ENCODE results near the gene NPEPL1. TPM values are rescaled to one million over a fixed set of nuclear protein-coding genes. Genes with fewer than 3 reads are reported as not detected.

NPEPL1 gene
- total RNA-seq, 1 donor from 2014 or later = 29.4 TPM

- DNase-seq (ENCODE audit: low spot score) = peak; percentile 79
- H3K27ac Mint-ChIP-seq = peak within 1 kb of the TSS; percentile 98
- H3K9me3 Mint-ChIP-seq = no peaks in the 10 kb centered on the region
- peaks cover 30% of the 10 kb centered on the region for H3K36me3 Mint-ChIP-seq (ENCODE audit: low read depth)
- H3K4me1 Mint-ChIP-seq (ENCODE audit: low read depth) = peaks cover 17% of the 10 kb centered on the region
- peak within 1 kb of the TSS; percentile 98 for H3K4me3 Mint-ChIP-seq (ENCODE audit: low read depth)
- intact Hi-C loops (cut with micrococcal nuclease) = loop anchor here (1.0 to 10.0 kb wide), 9 partner anchors 42 to 1256 kb away; partner anchors contain the start of genes GNAS, GNAS-AS1, NELFCD and NPEPL1
- no peaks in the 10 kb centered on the region for H3K27me3 Mint-ChIP-seq (ENCODE audit: low read depth)
Observed at GRCh38 chr20:58650776-58651558, 41.6 kb upstream of the NPEPL1 start, which contains the start of gene STX16. STX16 (plus strand) TSS chr20:58651283; CDS start chr20:58652007, 724 bp downstream.

DNA sequence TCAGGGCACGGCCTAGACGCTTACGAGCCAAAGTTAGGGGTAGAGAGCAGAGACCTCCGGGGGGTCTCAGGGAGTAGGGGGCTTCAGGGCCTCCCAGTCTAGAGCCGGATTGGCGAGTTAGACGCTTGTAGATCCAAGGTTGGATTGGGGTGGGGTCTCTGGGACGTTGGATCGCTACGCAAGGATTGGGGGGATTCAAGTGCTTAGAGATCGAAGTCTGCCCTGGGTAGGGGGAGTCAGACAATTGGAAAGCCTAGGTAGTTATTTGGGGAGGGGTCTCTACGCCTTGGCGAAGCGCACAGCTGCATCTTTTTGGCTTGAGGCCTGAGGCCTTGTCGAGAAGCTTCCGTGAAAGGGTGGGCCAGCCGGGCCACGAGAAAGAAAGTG, 41.0 kb upstream of the NPEPL1 start:
- H3K4me3 Mint-ChIP-seq (ENCODE audit: low read depth) = peak overlapping the region; percentile 98
- H3K36me3 Mint-ChIP-seq (ENCODE audit: low read depth) = peaks cover 35% of the 10 kb centered on the region
- peaks cover 23% of the 10 kb centered on the region for H3K4me1 Mint-ChIP-seq (ENCODE audit: low read depth)
- no peak for DNase-seq (ENCODE audit: low spot score)
- H3K27ac Mint-ChIP-seq = peak overlapping the region; percentile 98
- no peaks in the 10 kb centered on the region for H3K9me3 Mint-ChIP-seq
- no peaks in the 10 kb centered on the region for H3K27me3 Mint-ChIP-seq (ENCODE audit: low read depth)
- intact Hi-C loops (cut with micrococcal nuclease) = loop anchor here (1.0 to 10.0 kb wide), 9 partner anchors 41 to 1257 kb away; partner anchors contain the start of genes GNAS, GNAS-AS1, NELFCD and NPEPL1

- H3K4me1 Mint-ChIP-seq (ENCODE audit: low read depth) = peaks cover 28% of the 10 kb centered on the region
- peak overlapping the region; percentile 98 for H3K27ac Mint-ChIP-seq
- H3K27me3 Mint-ChIP-seq (ENCODE audit: low read depth) = no peaks in the 10 kb centered on the region
- intact Hi-C loops (cut with micrococcal nuclease) = loop anchor here (1.0 to 10.0 kb wide), 11 partner anchors 8 to 1257 kb away; partner anchors contain the start of genes GNAS, GNAS-AS1, NELFCD and NPEPL1
- peak; percentile 65 for DNase-seq (ENCODE audit: low spot score)
- no peaks in the 10 kb centered on the region for H3K9me3 Mint-ChIP-seq
- H3K36me3 Mint-ChIP-seq (ENCODE audit: low read depth) = peaks cover 39% of the 10 kb centered on the region
- peak overlapping the region; percentile 98 for H3K4me3 Mint-ChIP-seq (ENCODE audit: low read depth)
Observed at GRCh38 chr20:58651946-58652605, 40.5 kb upstream of the NPEPL1 start.

DNA sequence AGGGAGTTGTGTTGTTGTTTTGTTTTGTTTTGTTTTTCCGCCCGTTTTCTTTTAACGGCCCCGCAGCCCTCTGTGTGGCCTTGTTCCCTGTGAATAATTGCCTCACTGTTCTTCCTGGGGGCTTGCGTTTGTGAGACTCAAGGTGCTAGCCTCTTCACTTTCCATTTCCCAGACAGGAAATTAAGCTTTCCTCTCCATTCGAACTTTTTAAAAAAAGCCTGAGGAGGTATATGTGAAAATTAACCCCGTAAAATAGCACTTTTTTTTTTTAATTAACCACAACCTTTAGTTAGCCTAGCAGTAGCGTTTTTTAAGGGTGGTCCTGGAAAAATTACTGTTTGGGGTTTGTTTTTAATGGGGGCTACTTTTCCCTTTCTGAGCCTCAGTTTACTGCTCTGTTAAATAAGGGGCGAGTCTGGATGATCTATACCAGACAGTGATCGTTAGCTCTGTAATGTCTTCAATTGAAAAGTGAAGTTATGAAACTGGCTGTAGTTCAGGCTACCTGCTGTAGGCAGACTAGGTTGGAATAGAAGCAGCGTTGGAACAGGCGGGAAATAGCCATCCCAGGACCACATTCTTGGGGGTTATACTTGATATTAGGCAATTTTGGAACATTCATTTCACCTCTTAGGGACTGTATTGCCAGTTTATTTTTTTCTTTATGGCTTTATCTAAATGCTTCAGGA, 39.9 kb upstream of the NPEPL1 start:
- Mint-ChIP-seq H3K27me3 (ENCODE audit: low read depth) (no peaks in the 10 kb centered on the region), H3K4me3 (ENCODE audit: low read depth) (peak overlapping the region; percentile 98), H3K4me1 (ENCODE audit: low read depth) (peaks cover 35% of the 10 kb centered on the region), H3K9me3 (no peaks in the 10 kb centered on the region), H3K27ac (peak overlapping the region; percentile 98), H3K36me3 (ENCODE audit: low read depth) (peaks cover 39% of the 10 kb centered on the region)
- intact Hi-C loops (cut with micrococcal nuclease) = loop anchor here (1.0 to 10.0 kb wide), 8 partner anchors 8 to 1258 kb away; partner anchors contain the start of genes GNAS, GNAS-AS1, NELFCD and PRELID3B
- DNase-seq (ENCODE audit: low spot score) = no peak

DNA sequence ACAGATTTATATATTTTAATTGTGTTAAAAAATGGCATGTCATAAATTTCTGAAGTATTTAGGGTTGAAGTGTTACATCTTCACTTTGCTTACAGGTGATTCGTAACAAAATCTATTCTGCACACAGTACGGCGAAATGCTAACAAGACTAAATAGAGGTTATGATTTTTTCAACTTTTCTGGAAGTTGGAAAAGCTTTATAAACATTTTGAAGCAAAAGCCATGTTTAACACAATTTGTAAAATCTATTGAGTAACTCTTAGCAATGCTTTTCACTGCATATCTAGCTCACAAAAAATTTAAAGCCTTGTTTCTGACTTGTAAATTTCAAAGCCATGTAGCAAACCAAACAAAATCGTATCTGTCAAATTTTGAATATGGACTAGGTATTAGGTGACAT, 38.3 kb upstream of the NPEPL1 start:
- peaks cover 42% of the 10 kb centered on the region for H3K4me1 Mint-ChIP-seq (ENCODE audit: low read depth)
- peaks cover 42% of the 10 kb centered on the region for H3K36me3 Mint-ChIP-seq (ENCODE audit: low read depth)
- no peaks in the 10 kb centered on the region for H3K27me3 Mint-ChIP-seq (ENCODE audit: low read depth)
- no peak overlapping the region for H3K27ac Mint-ChIP-seq
- DNase-seq (ENCODE audit: low spot score) = no peak
- no peak overlapping the region for H3K4me3 Mint-ChIP-seq (ENCODE audit: low read depth)
- H3K9me3 Mint-ChIP-seq = no peaks in the 10 kb centered on the region
- intact Hi-C loops (cut with micrococcal nuclease) = loop anchor here (5.0 to 10.0 kb wide), 6 partner anchors 170 to 1260 kb away; partner anchors contain the start of genes GNAS, GNAS-AS1, NELFCD and PRELID3B

GRCh38 chr20:58655328-58656107, 37.1 kb upstream of the NPEPL1 start:
- DNase-seq (ENCODE audit: low spot score) = no peak
- intact Hi-C loops (cut with micrococcal nuclease) = loop anchor here (10.0 kb wide), 4 partner anchors 171 to 1261 kb away; partner anchors contain the start of genes NELFCD, PRELID3B and RBM38
- Mint-ChIP-seq H3K27ac (peak overlapping the region; percentile 64), H3K27me3 (ENCODE audit: low read depth) (no peaks in the 10 kb centered on the region), H3K4me1 (ENCODE audit: low read depth) (peaks cover 53% of the 10 kb centered on the region), H3K36me3 (ENCODE audit: low read depth) (peaks cover 49% of the 10 kb centered on the region), H3K9me3 (no peaks in the 10 kb centered on the region), H3K4me3 (ENCODE audit: low read depth) (peak overlapping the region; percentile 65)

- DNase-seq (ENCODE audit: low spot score) = no peak
- Mint-ChIP-seq H3K27me3 (ENCODE audit: low read depth) (no peaks in the 10 kb centered on the region), H3K36me3 (ENCODE audit: low read depth) (peaks cover 51% of the 10 kb centered on the region), H3K27ac (peak overlapping the region; percentile 69), H3K4me3 (ENCODE audit: low read depth) (peak overlapping the region; percentile 65), H3K9me3 (no peaks in the 10 kb centered on the region), H3K4me1 (ENCODE audit: low read depth) (peaks cover 63% of the 10 kb centered on the region)
- intact Hi-C loops (cut with micrococcal nuclease) = loop anchor here (10.0 kb wide), 4 partner anchors 172 to 1262 kb away; partner anchors contain the start of genes NELFCD, PRELID3B and RBM38
Observed at GRCh38 chr20:58656831-58657230, 35.8 kb upstream of the NPEPL1 start.

DNA sequence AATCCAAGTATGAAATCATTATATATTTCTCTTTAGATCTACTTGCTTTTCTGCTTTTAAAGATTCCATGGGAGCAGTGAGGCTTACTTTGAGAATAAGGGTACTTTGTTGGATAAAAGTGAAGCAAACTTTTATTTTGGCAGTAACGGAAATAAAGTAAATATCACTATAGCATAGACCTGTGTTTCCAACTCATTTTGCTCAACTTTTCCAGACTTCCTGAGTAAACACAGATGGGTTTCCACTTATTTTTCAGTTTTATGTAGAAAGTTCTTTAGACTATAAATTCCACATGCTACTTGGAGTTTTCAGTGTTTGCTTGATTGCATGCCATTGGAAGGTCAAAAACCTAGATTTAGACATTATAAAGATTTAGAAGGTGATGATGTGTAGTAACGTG, 35.3 kb upstream of the NPEPL1 start:
- H3K27me3 Mint-ChIP-seq (ENCODE audit: low read depth) = no peaks in the 10 kb centered on the region
- intact Hi-C loops (cut with micrococcal nuclease) = loop anchor here (10.0 kb wide), 4 partner anchors 172 to 1262 kb away; partner anchors contain the start of genes NELFCD, PRELID3B and RBM38
- no peaks in the 10 kb centered on the region for H3K9me3 Mint-ChIP-seq
- peaks cover 51% of the 10 kb centered on the region for H3K36me3 Mint-ChIP-seq (ENCODE audit: low read depth)
- peaks cover 67% of the 10 kb centered on the region for H3K4me1 Mint-ChIP-seq (ENCODE audit: low read depth)
- peak overlapping the region; percentile 65 for H3K4me3 Mint-ChIP-seq (ENCODE audit: low read depth)
- peak overlapping the region; percentile 69 for H3K27ac Mint-ChIP-seq
- DNase-seq (ENCODE audit: low spot score) = no peak

DNA sequence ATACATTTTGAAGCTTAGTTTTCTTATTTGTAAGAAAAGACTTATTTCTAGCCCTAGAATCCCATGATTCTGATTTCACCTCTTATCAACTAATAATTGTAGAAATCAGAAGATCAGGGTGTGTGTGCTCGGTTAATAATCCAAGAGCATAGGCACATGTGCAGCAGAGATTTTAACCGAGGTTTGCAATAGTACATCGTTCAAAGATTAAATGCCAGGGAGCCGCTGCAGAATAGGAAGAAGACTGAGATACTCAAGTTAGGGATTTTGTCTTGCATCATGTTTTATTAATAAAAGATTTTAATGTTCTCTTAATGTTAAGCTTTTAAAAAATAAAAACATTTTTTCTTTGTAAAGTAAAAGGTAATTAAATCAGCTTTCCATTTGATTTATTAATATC, 34.6 kb upstream of the NPEPL1 start:
- intact Hi-C loops (cut with micrococcal nuclease) = loop anchor here (10.0 kb wide), 4 partner anchors 173 to 1263 kb away; partner anchors contain the start of genes NELFCD, PRELID3B and RBM38
- H3K4me1 Mint-ChIP-seq (ENCODE audit: low read depth) = peaks cover 67% of the 10 kb centered on the region
- H3K4me3 Mint-ChIP-seq (ENCODE audit: low read depth) = peak overlapping the region; percentile 65
- no peak for DNase-seq (ENCODE audit: low spot score)
- no peaks in the 10 kb centered on the region for H3K9me3 Mint-ChIP-seq
- peaks cover 47% of the 10 kb centered on the region for H3K36me3 Mint-ChIP-seq (ENCODE audit: low read depth)
- peak overlapping the region; percentile 71 for H3K27ac Mint-ChIP-seq
- no peaks in the 10 kb centered on the region for H3K27me3 Mint-ChIP-seq (ENCODE audit: low read depth)

DNA sequence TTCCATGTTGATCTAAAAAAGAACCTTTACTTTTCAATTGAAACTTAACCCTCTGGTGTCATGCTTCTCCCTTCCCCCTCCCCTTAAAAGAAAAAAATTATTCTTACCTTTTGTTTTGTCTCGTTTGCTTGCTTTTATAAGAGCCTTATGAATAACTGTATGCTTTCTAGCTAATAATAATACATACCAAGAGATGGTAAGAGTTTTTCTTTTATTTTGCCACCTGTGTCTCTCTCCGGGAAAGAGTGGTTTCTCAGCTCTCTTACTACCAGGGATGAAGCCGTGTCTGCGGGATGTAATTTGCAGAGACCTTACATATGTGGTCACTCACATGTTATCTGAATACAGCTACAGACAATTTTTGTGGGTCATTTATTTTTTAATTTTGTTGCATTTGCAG, 33.8 kb upstream of the NPEPL1 start:
- Mint-ChIP-seq H3K36me3 (ENCODE audit: low read depth) (peaks cover 49% of the 10 kb centered on the region), H3K27me3 (ENCODE audit: low read depth) (no peaks in the 10 kb centered on the region), H3K9me3 (no peaks in the 10 kb centered on the region), H3K27ac (peak overlapping the region; percentile 87), H3K4me3 (ENCODE audit: low read depth) (peak overlapping the region; percentile 66), H3K4me1 (ENCODE audit: low read depth) (peaks cover 69% of the 10 kb centered on the region)
- intact Hi-C loops (cut with micrococcal nuclease) = loop anchor here (10.0 kb wide), 4 partner anchors 174 to 1264 kb away; partner anchors contain the start of genes NELFCD, PRELID3B and RBM38
- no peak for DNase-seq (ENCODE audit: low spot score)

DNA sequence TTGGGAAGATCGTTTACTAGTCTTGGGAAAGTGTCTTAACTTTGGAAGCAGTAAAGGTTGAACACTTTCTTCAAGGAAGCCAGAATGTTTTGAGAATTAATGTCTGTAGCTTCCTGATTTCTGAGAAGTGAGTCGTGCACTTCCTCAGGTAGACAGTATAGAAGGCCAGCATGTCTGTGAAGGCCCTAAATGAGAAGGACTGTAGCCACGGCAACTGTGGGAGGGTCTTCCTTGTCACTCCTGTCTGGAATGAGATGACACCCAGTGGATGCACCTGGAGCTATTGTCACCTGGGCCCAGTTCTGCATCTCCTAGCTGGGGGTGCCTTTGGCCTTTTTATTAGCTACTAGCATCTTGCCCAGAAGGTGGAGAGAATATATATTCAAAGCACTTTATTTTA, 32.8 kb upstream of the NPEPL1 start:
- H3K4me1 Mint-ChIP-seq (ENCODE audit: low read depth) = peaks cover 69% of the 10 kb centered on the region
- H3K27ac Mint-ChIP-seq = peak overlapping the region; percentile 87
- H3K9me3 Mint-ChIP-seq = no peaks in the 10 kb centered on the region
- H3K27me3 Mint-ChIP-seq (ENCODE audit: low read depth) = no peaks in the 10 kb centered on the region
- intact Hi-C loops (cut with micrococcal nuclease) = loop anchor here (1.0 to 10.0 kb wide), 5 partner anchors 8 to 1265 kb away; partner anchors contain the start of genes NELFCD, PRELID3B and RBM38
- no peak for DNase-seq (ENCODE audit: low spot score)
- H3K36me3 Mint-ChIP-seq (ENCODE audit: low read depth) = peaks cover 54% of the 10 kb centered on the region
- H3K4me3 Mint-ChIP-seq (ENCODE audit: low read depth) = peak overlapping the region; percentile 74

Measured in activated T-helper 2 cell treated with anti-CD3 and anti-CD28 coated beads, Interferon-gamma antibody, Interleukin-2, Interleukin-4, amounts not matched to agents 10 μg/mL and 5 μg/mL and 100 μg/mL, durations not matched to agents 14 hours and 24 hours and 36 hours (primary cell).